Endothelial cell of umbilical vein (primary cell): Measurements from ENCODE around the gene GRID2IP.

Experiments
- CTCF ChIP-seq, 2 donors: IDR thresholded peaks; 1 replicate in 1 of 2; 2 replicates in 1 of 2; pipeline ENCODE4 v1.5.1; 2011; ENCODE audit warnings: low read length in 2 of 2, mild to moderate bottlenecking in 2 of 2, moderate library complexity in 2 of 2, control low read depth in 1 of 2, inconsistent platforms in 1 of 2, low read depth in 1 of 2; ENCODE audit not compliant: insufficient read depth in 1 of 2; ENCODE audit errors: extremely low read depth in 1 of 2
- EZH2 ChIP-seq: IDR thresholded peaks from 2 replicates; pipeline ENCODE4 v1.6.1; 2012; ENCODE audit warnings: borderline replicate concordance, low read depth, mild to moderate bottlenecking, moderate library complexity, low read length, inconsistent platforms; ENCODE audit not compliant: severe bottlenecking
- FOS ChIP-seq: IDR thresholded peaks from 2 replicates; pipeline ENCODE4 v1.6.1; 2011; ENCODE audit warnings: mild to moderate bottlenecking, low read length, moderate library complexity, borderline replicate concordance; ENCODE audit not compliant: insufficient read depth
- GATA2 ChIP-seq: IDR thresholded peaks from 2 replicates; pipeline ENCODE4 v1.7.0; 2011; ENCODE audit warnings: low read depth, mild to moderate bottlenecking, moderate library complexity, mixed read lengths, low read length; ENCODE audit not compliant: insufficient read length, insufficient read depth
- JUN ChIP-seq: IDR thresholded peaks from 2 replicates; pipeline ENCODE4 v1.6.1; 2011; ENCODE audit warnings: borderline replicate concordance, low read depth; ENCODE audit not compliant: insufficient read length, insufficient read depth
- MYC ChIP-seq: IDR thresholded peaks from one replicate; pipeline ENCODE4 v1.6.1; 2011; ENCODE audit warnings: mild to moderate bottlenecking, low read depth, low read length
- POLR2A ChIP-seq: IDR thresholded peaks from 2 replicates; pipeline ENCODE4 v1.6.1; 2012; ENCODE audit warnings: low read depth, mild to moderate bottlenecking, control low read depth, low read length
- POLR2AphosphoS5 ChIP-seq: IDR thresholded peaks from 2 replicates; pipeline ENCODE4 v1.6.1; 2012; ENCODE audit warnings: low read depth, mild to moderate bottlenecking, control low read depth, low read length, moderate library complexity; ENCODE audit not compliant: insufficient read depth
- TF ChIP-seq, protein P1 (sequence below): IDR thresholded peaks from 2 replicates; pipeline ENCODE4 v1.6.1; 2011; ENCODE audit not compliant: insufficient read depth, insufficient read length

DNA sequence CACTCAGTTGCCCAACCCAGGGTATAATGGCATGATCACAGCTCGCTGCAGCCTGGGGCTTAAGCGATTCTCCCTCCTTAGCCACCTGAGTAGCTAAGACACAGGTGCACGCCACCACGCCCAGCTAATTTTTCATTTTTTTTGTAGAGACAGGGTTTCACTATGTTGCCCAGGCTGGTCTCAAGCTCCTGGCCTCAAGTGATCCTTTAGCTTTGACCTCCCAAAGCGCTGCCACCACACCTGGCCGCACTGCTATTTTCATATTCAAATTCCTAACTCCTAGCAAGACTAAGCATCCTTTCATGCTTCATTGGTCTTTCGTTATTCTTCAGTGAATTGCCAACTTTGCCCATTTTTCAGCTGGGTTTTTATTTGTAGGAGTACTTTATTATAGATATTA, 73.1 kb downstream of the GRID2IP start:
- TF ChIP-seq CTCF (IDR thresholded peaks at IDR 0.05; ENCODE audit: extremely low read depth in 1 of 2, insufficient read depth in 1 of 2, low read depth in 1 of 2, low read length in 2 of 2), result no peak
- no peak for TF ChIP-seq MYC
- TF ChIP-seq GATA2, result no peak
- no peak for TF ChIP-seq POLR2A
- TF ChIP-seq, protein P1, sequence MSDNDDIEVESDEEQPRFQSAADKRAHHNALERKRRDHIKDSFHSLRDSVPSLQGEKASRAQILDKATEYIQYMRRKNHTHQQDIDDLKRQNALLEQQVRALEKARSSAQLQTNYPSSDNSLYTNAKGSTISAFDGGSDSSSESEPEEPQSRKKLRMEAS, result no peak
- TF ChIP-seq POLR2AphosphoS5, result no peak
- no peak for TF ChIP-seq FOS
- TF ChIP-seq EZH2, result no peak
- no peak for TF ChIP-seq JUN
